Keratinocyte (primary cell): ENCODE results near the gene TRIM47. TPM values are rescaled to one million over a fixed set of nuclear protein-coding genes. Genes with fewer than 3 reads are reported as not detected.
A peak's percentile ranks its signal among the peaks of the same experiment; 100 is the strongest.

Experiments used
- DNase-seq: peaks from one replicate; pipeline ENCODE4 v3.0.0-alpha.2; 2011; ENCODE audit warnings: low read depth, missing footprints, low spot score
- FAIRE-seq: peaks from 2 replicates; lab custom pipeline; 2011; peaks lifted over from hg19 to GRCh38; lab: Jason Lieb, UNC
- H2AFZ ChIP-seq: 2 replicates; pipeline ENCODE4 v1.6.0; 2012; ENCODE audit warnings: low read length, control low read depth, inconsistent platforms; ENCODE audit not compliant: control insufficient read depth
- H3K27ac ChIP-seq: 2 replicates; pipeline ENCODE4 v1.5.1; 2011; ENCODE audit warnings: low read length; ENCODE audit not compliant: control insufficient read depth, insufficient read depth
- H3K27me3 ChIP-seq: 3 replicates; pipeline ENCODE4 v1.6.0; 2011; ENCODE audit warnings: low read length; ENCODE audit not compliant: control insufficient read depth, insufficient read depth; ENCODE audit errors: extremely low read depth
- H3K36me3 ChIP-seq, 2 experiments: 2 replicates in 1 of 2; 3 replicates in 1 of 2; pipeline ENCODE4 v1.5.1; 2011; ENCODE audit warnings: low read length in 2 of 2, mild to moderate bottlenecking in 1 of 2; ENCODE audit not compliant: control insufficient read depth in 2 of 2, insufficient read depth in 2 of 2; ENCODE audit errors: extremely low read depth in 1 of 2
- H3K4me1 ChIP-seq: 3 replicates; pipeline ENCODE4 v1.5.1; 2011; ENCODE audit warnings: low read length; ENCODE audit not compliant: control insufficient read depth, insufficient read depth; ENCODE audit errors: extremely low read depth
- H3K4me2 ChIP-seq: 3 replicates; pipeline ENCODE4 v1.6.0; 2011; ENCODE audit warnings: low read depth, low read length; ENCODE audit not compliant: control insufficient read depth, insufficient read depth; ENCODE audit errors: extremely low read depth
- H3K4me3 ChIP-seq, 3 experiments: fragments of 200-600 bp in 1 of 3; sonication (generic) in 1 of 3; 2 replicates in 2 of 3; 3 replicates in 1 of 3; pipeline ENCODE4 v1.5.1; 2011 to 2016; ENCODE audit warnings: low read length in 3 of 3, mild to moderate bottlenecking in 3 of 3, control low read depth in 2 of 3, inconsistent platforms in 1 of 3, low read depth in 1 of 3, mixed read lengths in 1 of 3, mixed run types in 1 of 3, moderate library complexity in 1 of 3; ENCODE audit not compliant: control insufficient read depth in 2 of 3, insufficient read depth in 2 of 3; ENCODE audit errors: extremely low read depth in 1 of 3
- H3K79me2 ChIP-seq: 2 replicates; pipeline ENCODE4 v1.6.0; 2012; ENCODE audit warnings: low read length; ENCODE audit not compliant: control insufficient read depth, insufficient read depth
- H3K9ac ChIP-seq: 3 replicates; pipeline ENCODE4 v1.6.0; 2011; ENCODE audit warnings: low read length; ENCODE audit not compliant: control insufficient read depth, insufficient read depth; ENCODE audit errors: extremely low read depth
- H3K9me1 ChIP-seq: 3 replicates; pipeline ENCODE4 v1.6.0; 2011; ENCODE audit warnings: low read length; ENCODE audit not compliant: control insufficient read depth, insufficient read depth; ENCODE audit errors: extremely low read depth
- H3K9me3 ChIP-seq: 2 replicates; pipeline ENCODE4 v1.5.1; 2012; ENCODE audit warnings: low read depth, low read length; ENCODE audit not compliant: control insufficient read depth
- H4K20me1 ChIP-seq: 3 replicates; pipeline ENCODE4 v1.6.0; 2011; ENCODE audit warnings: low read length; ENCODE audit not compliant: control insufficient read depth, insufficient read depth; ENCODE audit errors: extremely low read depth
- CTCF ChIP-seq, 3 experiments: IDR thresholded peaks in 1 of 3; conservative IDR thresholded peaks in 1 of 3; optimal IDR thresholded peaks in 1 of 3; 2 replicates in 2 of 3; 3 replicates in 1 of 3; pipeline versions ENCODE3 to v1.5.1; 2011; ENCODE audit warnings: low read length in 3 of 3, mild to moderate bottlenecking in 3 of 3, moderate library complexity in 2 of 3, control low read depth in 1 of 3, inconsistent platforms in 1 of 3; ENCODE audit not compliant: insufficient read depth in 2 of 3; ENCODE audit errors: extremely low read depth in 1 of 3
- EZH2 ChIP-seq: IDR thresholded peaks from one replicate; pipeline ENCODE4 v1.6.1; 2012; ENCODE audit warnings: inconsistent platforms, mild to moderate bottlenecking, low read length, moderate library complexity
- dilution Hi-C: fragments of 300-500 bp; cut with MboI; formaldehyde crosslinking; loops from one replicate; pipeline ENCODE4 v1.7.0; 2020; ENCODE audit warnings: low sequenced_read_pairs; ENCODE audit not compliant: extremely low pct_ligation_motif_present
- polyA plus RNA-seq, 5 experiments: library from polyadenylated mRNA; depleted of rRNA in 3 of 5; stranded (reverse) in 3 of 5; stranded (forward) in 1 of 5; unstranded in 1 of 5; fragments of >200 nt; gene quantifications; 1 replicate in 1 of 5; 2 replicates in 3 of 5; 3 replicates in 1 of 5; pipeline versions ENCODE4 v1.2.1 to v1.2.3, GENCODE V29; 2011 to 2012; ENCODE audit warnings: missing spikeins in 2 of 5, low read depth in 1 of 5, low replicate concordance in 1 of 5

The TRIM47 gene
- polyA plus RNA-seq, 1 donor (not counting 4 experiments of a cell fraction or from before 2014, with no cell fraction given), result 9.4 TPM

- Histone ChIP-seq H4K20me1 (no peaks in the 10 kb centered on the region), H3K4me3 (peak overlapping the region in 2 of 3 experiments; percentile 11 to 33), H3K36me3 (peaks cover 0 to 5% of the 10 kb centered on the region in 2 experiments), H3K4me1 (peaks cover 29% of the 10 kb centered on the region), H3K27ac (no peak overlapping the region), H3K9me1 (peaks cover 2% of the 10 kb centered on the region), H2AFZ (peak overlapping the region; percentile 49), H3K9ac (no peak overlapping the region), H3K27me3 (no peaks in the 10 kb centered on the region), H3K79me2 (no peaks in the 10 kb centered on the region), H3K4me2 (peak overlapping the region; percentile 65), H3K9me3 (no peaks in the 10 kb centered on the region)
- TF ChIP-seq EZH2 (no peak), CTCF (optimal IDR thresholded peaks at IDR 0.05 in 1 of 3, IDR thresholded peaks at IDR 0.05 in 1 of 3, conservative IDR thresholded peaks at IDR 0.05 in 1 of 3; ENCODE audit: extremely low read depth in 1 of 3, insufficient read depth in 2 of 3, low read length in 3 of 3) (no peak)
- no peak for DNase-seq
- dilution Hi-C loops, result no loop called here
- peak; percentile 32 for FAIRE-seq
These were observed 31.5 kb upstream of the TRIM47 start for GRCh38 chr17:75909812-75910274.

- H2AFZ ChIP-seq, result no peak overlapping the region
- peaks cover 29% of the 10 kb centered on the region for H3K4me1 ChIP-seq
- TF ChIP-seq CTCF (optimal IDR thresholded peaks at IDR 0.05 in 1 of 3, IDR thresholded peaks at IDR 0.05 in 1 of 3, conservative IDR thresholded peaks at IDR 0.05 in 1 of 3; ENCODE audit: extremely low read depth in 1 of 3, insufficient read depth in 2 of 3, low read length in 3 of 3) (no peak), EZH2 (no peak)
- H3K27me3 ChIP-seq, result no peaks in the 10 kb centered on the region
- H3K79me2 ChIP-seq, result peaks cover 3% of the 10 kb centered on the region
- peaks cover 2% of the 10 kb centered on the region for H3K9me1 ChIP-seq
- H3K27ac ChIP-seq, result no peak overlapping the region
- DNase-seq (no peak), FAIRE-seq (peak; percentile 9)
- dilution Hi-C loops, result no loop called here
- no peak overlapping the region for H3K9ac ChIP-seq
- H3K4me3 ChIP-seq, result no peak overlapping the region
- H3K36me3 ChIP-seq, result peaks cover 0 to 5% of the 10 kb centered on the region in 2 experiments
- H3K9me3 ChIP-seq, result no peaks in the 10 kb centered on the region
- peak overlapping the region; percentile 65 for H3K4me2 ChIP-seq
- H4K20me1 ChIP-seq, result no peaks in the 10 kb centered on the region
These were observed 30.9 kb upstream of the TRIM47 start for GRCh38 chr17:75909051-75909811.
